ENCODE results near the gene CERS5. TPM values are rescaled to one million over a fixed set of nuclear protein-coding genes. Genes with fewer than 3 reads are reported as not detected.
A peak's percentile ranks its signal among the peaks of the same experiment; 100 is the strongest.

CERS5 gene
- total RNA-seq, 1 donor from 2014 or later = 37.7 TPM

- Histone ChIP-seq H3K9me3 (no peaks in the 10 kb centered on the region), H3K27me3 (ENCODE audit: low read depth) (no peaks in the 10 kb centered on the region), H3K4me3 (no peak overlapping the region), H3K27ac (no peak overlapping the region), H3K4me1 (peaks cover 12% of the 10 kb centered on the region), H3K36me3 (peaks cover 63% of the 10 kb centered on the region)
- no peak for DNase-seq
- no peak for ATAC-seq
- intact Hi-C loops (cut with DNase I) = no loop called here
- TF ChIP-seq CTCF (IDR thresholded peaks at IDR 0.05) = no peak
Observed at GRCh38 chr12:50099302-50100008, 67.7 kb downstream of the CERS5 start.

- no peak for TF ChIP-seq CTCF (IDR thresholded peaks at IDR 0.05)
- Histone ChIP-seq H3K27me3 (ENCODE audit: low read depth) (no peaks in the 10 kb centered on the region), H3K9me3 (no peaks in the 10 kb centered on the region), H3K4me1 (no peaks in the 10 kb centered on the region), H3K27ac (no peak overlapping the region), H3K36me3 (peaks cover 78% of the 10 kb centered on the region), H3K4me3 (no peak overlapping the region)
- intact Hi-C loops (cut with DNase I) = no loop called here
- no peak for ATAC-seq
- DNase-seq = no peak
Observed at GRCh38 chr12:50097952-50098351, 69.2 kb downstream of the CERS5 start.

GRCh38 chr12:50090391-50090790 is 76.8 kb downstream of the CERS5 start:
- intact Hi-C loops (cut with DNase I) = no loop called here
- Histone ChIP-seq H3K4me1 (peaks cover 13% of the 10 kb centered on the region), H3K4me3 (no peak overlapping the region), H3K27me3 (ENCODE audit: low read depth) (no peaks in the 10 kb centered on the region), H3K9me3 (no peaks in the 10 kb centered on the region), H3K36me3 (peaks cover 90% of the 10 kb centered on the region), H3K27ac (no peak overlapping the region)
- no peak for TF ChIP-seq CTCF (IDR thresholded peaks at IDR 0.05)
- ATAC-seq (no peak), DNase-seq (peak; percentile 16)

GRCh38 chr12:50089730-50090129 is 77.4 kb downstream of the CERS5 start:
- no peak for DNase-seq
- no peak overlapping the region for H3K27ac ChIP-seq
- H3K9me3 ChIP-seq = no peaks in the 10 kb centered on the region
- H3K4me3 ChIP-seq = no peak overlapping the region
- no peak for ATAC-seq
- peaks cover 13% of the 10 kb centered on the region for H3K4me1 ChIP-seq
- no peaks in the 10 kb centered on the region for H3K27me3 ChIP-seq (ENCODE audit: low read depth)
- peaks cover 83% of the 10 kb centered on the region for H3K36me3 ChIP-seq
- intact Hi-C loops (cut with DNase I) = no loop called here
- TF ChIP-seq CTCF (IDR thresholded peaks at IDR 0.05) = no peak

GRCh38 chr12:50088577-50089335 is 78.4 kb downstream of the CERS5 start:
- no peak for DNase-seq
- intact Hi-C loops (cut with DNase I) = no loop called here
- H3K36me3 ChIP-seq = peaks cover 73% of the 10 kb centered on the region
- H3K27me3 ChIP-seq (ENCODE audit: low read depth) = no peaks in the 10 kb centered on the region
- peak in 1 of 2 donors; percentile 39 for ATAC-seq
- peak; percentile 76 for TF ChIP-seq CTCF (IDR thresholded peaks at IDR 0.05)
- H3K4me1 ChIP-seq = peaks cover 13% of the 10 kb centered on the region
- H3K9me3 ChIP-seq = no peaks in the 10 kb centered on the region
- H3K27ac ChIP-seq = no peak overlapping the region
- H3K4me3 ChIP-seq = no peak overlapping the region
